ENCODE results near the gene MAGT1. TPM values are rescaled to one million over a fixed set of nuclear protein-coding genes. Genes with fewer than 3 reads are reported as not detected.
A peak's percentile ranks its signal among the peaks of the same experiment; 100 is the strongest.

The MAGT1 gene
- total RNA-seq (2012; rRNA removed) (74.7 and 82.8 TPM in 2 replicates), polyA plus RNA-seq (2012; rRNA removed) (25.3 and 27.3 TPM in 2 replicates), Bru-seq, nascent RNA (percentile 65 among the genes with signal in this experiment), BruChase-seq, experiment 1, labeled RNA remaining after a 6-hour chase (percentile 74 among the genes with signal in this experiment), BruChase-seq, experiment 2, labeled RNA remaining after a 2-hour chase (percentile 64 among the genes with signal in this experiment)
- polyA plus RNA-seq (2012; cell fraction: cytosol; rRNA removed) = 23.9 and 58.3 TPM in 2 replicates
- polyA plus RNA-seq (2012; cell fraction: nucleus; rRNA removed; ENCODE audit: low replicate concordance) = 6.3 and 14.3 TPM in 2 replicates
- long read RNA-seq, full-length matches to known transcripts = 7 of 21 reads
- long read RNA-seq, partial matches to known transcripts = 2 of 21 reads
- long read RNA-seq, other reads (novel, unspliced or antisense) = 12 of 21 reads

DNA sequence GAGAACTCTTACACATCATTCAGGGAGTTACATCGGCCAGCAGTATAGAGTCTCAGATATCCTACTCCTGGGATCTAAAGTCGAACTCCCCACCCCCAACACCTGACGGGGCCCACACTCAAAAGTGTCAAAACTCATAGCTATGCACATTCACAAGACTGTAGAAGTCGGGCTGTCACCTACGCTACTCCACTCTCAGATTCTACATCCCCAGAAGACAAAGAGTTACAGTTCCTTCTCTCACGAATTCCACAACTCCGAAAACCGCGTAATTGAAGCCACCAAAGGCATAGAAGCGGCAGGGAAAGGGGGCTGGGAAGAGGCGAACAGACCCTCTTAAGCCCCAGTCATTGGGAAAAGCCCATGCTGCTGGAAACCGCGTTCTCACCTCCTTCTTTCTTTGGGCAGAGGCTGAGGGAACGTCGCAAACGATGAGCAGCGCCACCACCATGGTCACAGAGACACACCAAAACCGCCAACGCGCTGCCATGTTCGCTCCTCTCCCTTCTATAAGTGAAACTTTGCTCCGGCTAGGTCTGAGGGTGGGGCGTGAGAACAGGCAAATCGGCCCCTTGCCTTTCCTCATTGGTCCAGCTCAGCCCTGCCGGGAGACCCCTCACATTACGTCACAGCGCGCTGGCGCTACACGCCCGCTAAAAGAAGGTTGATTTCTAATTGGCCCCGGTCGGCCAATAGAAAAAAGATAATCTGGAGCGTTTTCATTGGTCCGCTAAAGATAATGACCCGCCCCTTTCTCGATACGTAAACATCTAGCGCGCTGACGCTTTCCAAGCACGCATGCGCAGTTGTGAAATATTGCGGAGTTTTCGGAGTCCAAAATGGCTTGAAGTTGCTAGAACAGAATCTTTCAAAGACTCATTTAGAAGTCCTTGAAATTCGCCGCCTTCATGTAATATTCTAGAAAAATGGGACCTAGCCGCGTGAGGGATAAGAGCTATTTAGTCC lies at the start of gene MAGT1:
MAGT1 (minus strand) TSS at position 515 of the 966 bp plus-strand sequence; CDS start at position 490, 25 bp downstream.
- H2BK15ac ChIP-seq (ENCODE audit: low read depth, low read length) = no peak within 1 kb of the TSS
- H4K5ac ChIP-seq (ENCODE audit: low read depth, low read length) = no peak within 1 kb of the TSS
- H3K4me3 ChIP-seq (ENCODE audit: insufficient read depth, low read depth, low read length) = peak within 1 kb of the TSS; percentile 81
- no peaks in the 10 kb centered on the region for H3K9me3 ChIP-seq (ENCODE audit: control insufficient read depth, insufficient read depth, low read length)
- H2BK20ac ChIP-seq (ENCODE audit: low read depth, low read length) = no peak within 1 kb of the TSS
- H3K9me1 ChIP-seq (ENCODE audit: insufficient read depth, low read length) = no peaks in the 10 kb centered on the region
- ChIA-PET POLR2A (ENCODE audit: unreplicated experiment) (no interaction called here), CTCF (no interaction called here)
- H3K23ac ChIP-seq (ENCODE audit: low read depth, low read length) = peak within 1 kb of the TSS; percentile 75; the same call in 1 of the 2 replicates
- H2BK120ac ChIP-seq (ENCODE audit: low read depth, low read length) = no peak within 1 kb of the TSS
- H3K27ac ChIP-seq (ENCODE audit: insufficient read depth, low read length) = peak within 1 kb of the TSS; percentile 89
- H2AK5ac ChIP-seq (ENCODE audit: low read depth, low read length) = peak within 1 kb of the TSS; percentile 54; the same call in 1 of the 2 replicates
- H3K79me1 ChIP-seq (ENCODE audit: low read depth in 1 of 2, low read length in 2 of 2) = peaks cover 0 to 5% of the 10 kb centered on the region in 2 experiments; a peak in 1 of 4 replicates
- peak within 1 kb of the TSS; percentile 68; the same call in 1 of the 2 replicates for H3K56ac ChIP-seq (ENCODE audit: extremely low read depth, insufficient read depth, low read length)
- dilution Hi-C loops (cut with HindIII; ENCODE audit: low sequenced_read_pairs, unreplicated experiment) (no loop called here), intact Hi-C loops (cut with micrococcal nuclease) (loop anchor here (5.0 to 10.0 kb wide), 3 partner anchors 110 to 390 kb away; partner anchors contain the start of gene ATRX), in situ Hi-C loops (cut with MboI; ENCODE audit: low sequenced_read_pairs) (no loop called here)
- 48% methylated on average over 12 of the region's 49 CpGs; no CpG with 5 or more reads in 1 of the 2 experiments for WGBS, 2 experiments (ENCODE audit: extremely low coverage in 2 of 2, insufficient read length in 1 of 2)
- ATAC-seq (ENCODE audit: low read depth) = peak; percentile 91
- H3K36me3 ChIP-seq (ENCODE audit: control insufficient read depth, insufficient read depth, low read length) = no peaks in the 10 kb centered on the region
- no peak within 1 kb of the TSS; the same call in 1 of the 2 replicates for H3K18ac ChIP-seq (ENCODE audit: low read depth, low read length)
- H3K4ac ChIP-seq (ENCODE audit: low read depth, low read length) = peak within 1 kb of the TSS; percentile 54; the same call in 1 of the 2 replicates
- H3K4me1 ChIP-seq (ENCODE audit: control insufficient read depth, insufficient read depth, low read length) = no peaks in the 10 kb centered on the region
- peak within 1 kb of the TSS; percentile 86 for H3K14ac ChIP-seq (replicated peaks; ENCODE audit: low read depth, low read length)
- H4K20me1 ChIP-seq (ENCODE audit: insufficient read depth, low read length) = no peaks in the 10 kb centered on the region; the same call in 1 of the 2 replicates
- TSS peak; percentile 75 for BruUV-seq (replicated peaks)
- H2BK5ac ChIP-seq (ENCODE audit: low read depth, low read length, poor library complexity, severe bottlenecking) = peak within 1 kb of the TSS; percentile 78
- no peaks in the 10 kb centered on the region for H3K27me3 ChIP-seq (ENCODE audit: control insufficient read depth, insufficient read depth, low read length)
- TF ChIP-seq RCOR1 (IDR thresholded peaks at IDR 0.05; ENCODE audit: insufficient replicate concordance, low read length) (no peak), CEBPB (IDR thresholded peaks at IDR 0.05; ENCODE audit: low read depth, low read length) (peak; percentile 53; the same call in 1 of the 2 replicates), MAFK (IDR thresholded peaks at IDR 0.05; ENCODE audit: low read depth, low read length) (no peak), FOS (IDR thresholded peaks at IDR 0.05; ENCODE audit: low read depth, low read length) (no peak), POLR2A (IDR thresholded peaks at IDR 0.05; ENCODE audit: low read depth, low read length) (peak; percentile 94)
- TF ChIP-seq, protein P1, sequence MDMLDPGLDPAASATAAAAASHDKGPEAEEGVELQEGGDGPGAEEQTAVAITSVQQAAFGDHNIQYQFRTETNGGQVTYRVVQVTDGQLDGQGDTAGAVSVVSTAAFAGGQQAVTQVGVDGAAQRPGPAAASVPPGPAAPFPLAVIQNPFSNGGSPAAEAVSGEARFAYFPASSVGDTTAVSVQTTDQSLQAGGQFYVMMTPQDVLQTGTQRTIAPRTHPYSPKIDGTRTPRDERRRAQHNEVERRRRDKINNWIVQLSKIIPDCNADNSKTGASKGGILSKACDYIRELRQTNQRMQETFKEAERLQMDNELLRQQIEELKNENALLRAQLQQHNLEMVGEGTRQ (IDR thresholded peaks at IDR 0.05; ENCODE audit: low read depth, low read length) = no peak
- TF ChIP-seq, protein P2, sequence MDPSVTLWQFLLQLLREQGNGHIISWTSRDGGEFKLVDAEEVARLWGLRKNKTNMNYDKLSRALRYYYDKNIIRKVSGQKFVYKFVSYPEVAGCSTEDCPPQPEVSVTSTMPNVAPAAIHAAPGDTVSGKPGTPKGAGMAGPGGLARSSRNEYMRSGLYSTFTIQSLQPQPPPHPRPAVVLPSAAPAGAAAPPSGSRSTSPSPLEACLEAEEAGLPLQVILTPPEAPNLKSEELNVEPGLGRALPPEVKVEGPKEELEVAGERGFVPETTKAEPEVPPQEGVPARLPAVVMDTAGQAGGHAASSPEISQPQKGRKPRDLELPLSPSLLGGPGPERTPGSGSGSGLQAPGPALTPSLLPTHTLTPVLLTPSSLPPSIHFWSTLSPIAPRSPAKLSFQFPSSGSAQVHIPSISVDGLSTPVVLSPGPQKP (IDR thresholded peaks at IDR 0.05; ENCODE audit: borderline replicate concordance, low read depth, low read length) = no peak
- H2AK9ac ChIP-seq (replicated peaks; ENCODE audit: low read depth, low read length, poor library complexity) = peak within 1 kb of the TSS; percentile 8
- no peak within 1 kb of the TSS for H4K91ac ChIP-seq (ENCODE audit: insufficient read depth, low read depth, low read length)
- H4K8ac ChIP-seq (ENCODE audit: low read depth in 2 of 2, low read length in 2 of 2) = peak within 1 kb of the TSS; percentile 69 to 98
- peak within 1 kb of the TSS; percentile 86 for H2AFZ ChIP-seq (replicated peaks; ENCODE audit: low read length, poor library complexity)
- peak within 1 kb of the TSS; percentile 88 for H3K9ac ChIP-seq (ENCODE audit: low read depth, low read length)
- H3K4me2 ChIP-seq (ENCODE audit: low read depth, low read length) = peak within 1 kb of the TSS; percentile 93
- peak; percentile 96 for DNase-seq

All from IMR-90 (cell line).